ENCODE results near the gene ATL3. TPM values are rescaled to one million over a fixed set of nuclear protein-coding genes. Genes with fewer than 3 reads are reported as not detected.
"Not testable (repeated sequence)": the region's sequence is repeated elsewhere in the genome, so short reads cannot be mapped to it uniquely, and the experiment has no call there.

ATL3 gene
- total and polyA plus RNA-seq, 4 donors = 5.9 to 33.6 (median 16.2) TPM

GRCh38 chr11:63583357-63583677, 87.9 kb downstream of the ATL3 start:
- Histone ChIP-seq H3K4me3 (ENCODE audit: low read depth in 1 of 3, low read length in 3 of 3) (no peak overlapping the region), H3K36me3 (ENCODE audit: control insufficient read depth in 4 of 4, insufficient read depth in 3 of 4, low read depth in 1 of 4, low read length in 3 of 4) (peaks cover 7 to 19% (median 17%) of the 10 kb centered on the region in 4 donors), H3K27me3 (ENCODE audit: control insufficient read depth in 4 of 4, insufficient read depth in 4 of 4, low read length in 3 of 4) (no peaks in the 10 kb centered on the region), H3K27ac (ENCODE audit: low read depth in 1 of 2, low read length in 2 of 2) (no peak overlapping the region), H3K9me3 (ENCODE audit: control insufficient read depth in 4 of 4, low read length in 3 of 4) (no peaks in the 10 kb centered on the region), H3K9ac (ENCODE audit: low read depth in 1 of 2, low read length in 2 of 2) (no peak overlapping the region), H3K4me1 (ENCODE audit: control insufficient read depth in 4 of 4, insufficient read depth in 4 of 4, low read length in 3 of 4) (peaks cover 6 to 17% (median 10%) of the 10 kb centered on the region in 4 donors)
- DNase-seq (ENCODE audit: low spot score) = no peak
- TF ChIP-seq ATF3 (IDR thresholded peaks at IDR 0.05) (no peak), EGR1 (IDR thresholded peaks at IDR 0.05; ENCODE audit: low read depth in 2 of 2) (no peak), CTCF (IDR thresholded peaks at IDR 0.05; ENCODE audit: low read depth, low read length, missing input control) (no peak), FOXA1 (IDR thresholded peaks at IDR 0.05) (no peak), RAD21 (IDR thresholded peaks at IDR 0.05) (no peak), TAF1 (conservative IDR thresholded peaks at IDR 0.05) (no peak), NR2F2 (IDR thresholded peaks at IDR 0.05) (no peak), REST (IDR thresholded peaks at IDR 0.05) (no peak)

GRCh38 chr11:63581224-63581623, 90.0 kb downstream of the ATL3 start:
- not testable (repeated sequence) for H3K9me3 ChIP-seq (ENCODE audit: control insufficient read depth in 4 of 4, low read length in 3 of 4); H3K4me3 ChIP-seq (ENCODE audit: low read depth in 1 of 3, low read length in 3 of 3); H3K27me3 ChIP-seq (ENCODE audit: control insufficient read depth in 4 of 4, insufficient read depth in 4 of 4, low read length in 3 of 4); H3K27ac ChIP-seq (ENCODE audit: low read depth in 1 of 2, low read length in 2 of 2); H3K9ac ChIP-seq (ENCODE audit: low read depth in 1 of 2, low read length in 2 of 2); H3K4me1 ChIP-seq (ENCODE audit: control insufficient read depth in 4 of 4, insufficient read depth in 4 of 4, low read length in 3 of 4); DNase-seq (ENCODE audit: low spot score)
- peaks cover 7 to 19% (median 17%) of the 10 kb centered on the region in 4 donors for H3K36me3 ChIP-seq (ENCODE audit: control insufficient read depth in 4 of 4, insufficient read depth in 3 of 4, low read depth in 1 of 4, low read length in 3 of 4)
- WGBS = 92% methylated on average over 7 of the region's 7 CpGs

GRCh38 chr11:63578882-63579281, 92.3 kb downstream of the ATL3 start:
- Histone ChIP-seq H3K36me3 (ENCODE audit: control insufficient read depth in 4 of 4, insufficient read depth in 3 of 4, low read depth in 1 of 4, low read length in 3 of 4) (peaks cover 5 to 18% (median 13%) of the 10 kb centered on the region in 4 donors), H3K4me1 (ENCODE audit: control insufficient read depth in 4 of 4, insufficient read depth in 4 of 4, low read length in 3 of 4) (peaks cover 7 to 26% (median 15%) of the 10 kb centered on the region in 4 donors)
- H3K27me3 ChIP-seq (ENCODE audit: control insufficient read depth in 4 of 4, insufficient read depth in 4 of 4, low read length in 3 of 4); H3K9me3 ChIP-seq (ENCODE audit: control insufficient read depth in 4 of 4, low read length in 3 of 4); H3K9ac ChIP-seq (ENCODE audit: low read depth in 1 of 2, low read length in 2 of 2); DNase-seq (ENCODE audit: low spot score); H3K4me3 ChIP-seq (ENCODE audit: low read depth in 1 of 3, low read length in 3 of 3); H3K27ac ChIP-seq (ENCODE audit: low read depth in 1 of 2, low read length in 2 of 2): not testable (repeated sequence)
- 76% methylated on average over 2 of the region's 3 CpGs for WGBS

Data from liver (tissue), 9 donors.